GM18502 (cell line): Measurements from ENCODE around the gene OBSCN.

Experiments
- ATAC-seq: cut with Tn5 transposase; IDR thresholded peaks from one replicate; pipeline ENCODE4 v1.9.1; 2021; ENCODE audit warnings: mild to moderate bottlenecking; ENCODE audit not compliant: unreplicated experiment, poor library complexity

Gene OBSCN

GRCh38 chr1:228373004-228373680 is 165.3 kb downstream of the OBSCN start:
- ATAC-seq, result no peak

GRCh38 chr1:228373681-228374571 is 166.1 kb downstream of the OBSCN start:
- ATAC-seq, result no peak

GRCh38 chr1:228374711-228375577 is 167.1 kb downstream of the OBSCN start:
- ATAC-seq, result no peak

- no peak for ATAC-seq
These were observed 167.9 kb downstream of the OBSCN start for GRCh38 chr1:228375578-228376261.

- ATAC-seq, result no peak
These were observed 168.4 kb downstream of the OBSCN start for GRCh38 chr1:228376262-228376628.

- no peak for ATAC-seq
These were observed 169.1 kb downstream of the OBSCN start for GRCh38 chr1:228376651-228377631.

GRCh38 chr1:228377664-228378089 is 169.8 kb downstream of the OBSCN start:
- ATAC-seq, result no peak

- ATAC-seq, result no peak
These were observed 170.4 kb downstream of the OBSCN start for GRCh38 chr1:228378090-228378872.

GRCh38 chr1:228378873-228379460 is 171.1 kb downstream of the OBSCN start:
- no peak for ATAC-seq

- ATAC-seq, result no peak
These were observed 171.8 kb downstream of the OBSCN start for GRCh38 chr1:228379666-228380065.

GRCh38 chr1:228381356-228381755 is 173.5 kb downstream of the OBSCN start:
- ATAC-seq, result no peak

GRCh38 chr1:228383773-228384172 is 175.9 kb downstream of the OBSCN start:
- no peak for ATAC-seq

- ATAC-seq, result no peak
These were observed 177.4 kb downstream of the OBSCN start for GRCh38 chr1:228385232-228385631.

GRCh38 chr1:228387321-228387720 is 179.5 kb downstream of the OBSCN start:
- ATAC-seq, result no peak

- no peak for ATAC-seq
These were observed 182.8 kb downstream of the OBSCN start for GRCh38 chr1:228390649-228391048.

- no peak for ATAC-seq
These were observed 183.7 kb downstream of the OBSCN start for GRCh38 chr1:228391411-228392020.

GRCh38 chr1:228392111-228392936 is 184.5 kb downstream of the OBSCN start:
- ATAC-seq, result no peak
